ENCODE results near the gene NXPH4. TPM values are rescaled to one million over a fixed set of nuclear protein-coding genes. Genes with fewer than 3 reads are reported as not detected.

The NXPH4 gene
- total RNA-seq, 4 donors from 2014 or later, result not detected

GRCh38 chr12:57175428-57176138, 41.0 kb upstream of the NXPH4 start:
- Histone ChIP-seq H3K4me3 (no peak overlapping the region), H3K9me3 (no peaks in the 10 kb centered on the region), H3K27me3 (no peaks in the 10 kb centered on the region), H3K27ac (replicated peaks in 1 of 4) (peak overlapping the region; percentile 5 to 59 (median 32)), H3K4me1 (peaks cover 0 to 27% (median 13%) of the 10 kb centered on the region in 4 donors), H3K36me3 (peaks cover 30 to 88% (median 84%) of the 10 kb centered on the region in 4 donors)
- intact Hi-C loops (cut with DNase I), result loop anchor here (2.0 kb wide), 1 partner anchor 49 kb away; no protein-coding TSS in a partner anchor
- 61% methylated on average over 15 of the region's 29 CpGs for WGBS
- TF ChIP-seq EP300 (IDR thresholded peaks at IDR 0.05), result no peak
- TF ChIP-seq CTCF (IDR thresholded peaks at IDR 0.05), result peak; percentile 70 to 78 (median 71)
- TF ChIP-seq POLR2AphosphoS5 (IDR thresholded peaks at IDR 0.05), result peak; percentile 28 to 45
- peak; percentile 94 for DNase-seq (ENCODE audit: extremely low spot score)

- TF ChIP-seq POLR2A (IDR thresholded peaks at IDR 0.05; ENCODE audit: low read depth) (no peak), POLR2AphosphoS5 (IDR thresholded peaks at IDR 0.05) (no peak), CTCF (IDR thresholded peaks at IDR 0.05) (no peak), EP300 (IDR thresholded peaks at IDR 0.05) (no peak)
- H3K27me3 ChIP-seq, result no peaks in the 10 kb centered on the region
- peaks cover 0 to 22% (median 13%) of the 10 kb centered on the region in 4 donors for H3K4me1 ChIP-seq
- WGBS, result 88% methylated on average over 5 of the region's 9 CpGs
- no peaks in the 10 kb centered on the region for H3K9me3 ChIP-seq
- peak overlapping the region in 1 of 4 donors; percentile 5 for H3K27ac ChIP-seq (replicated peaks in 1 of 4)
- no peak for DNase-seq (ENCODE audit: extremely low spot score)
- no peak overlapping the region for H3K4me3 ChIP-seq
- H3K36me3 ChIP-seq, result peaks cover 32 to 88% (median 84%) of the 10 kb centered on the region in 4 donors
- intact Hi-C loops (cut with DNase I), result no loop called here
These were observed 40.5 kb upstream of the NXPH4 start for GRCh38 chr12:57176139-57176477.

GRCh38 chr12:57176846-57177245, 39.7 kb upstream of the NXPH4 start:
- no peak for DNase-seq (ENCODE audit: extremely low spot score)
- Histone ChIP-seq H3K27me3 (no peaks in the 10 kb centered on the region), H3K4me3 (no peak overlapping the region), H3K36me3 (peaks cover 32 to 94% (median 89%) of the 10 kb centered on the region in 4 donors), H3K9me3 (no peaks in the 10 kb centered on the region), H3K4me1 (peaks cover 0 to 15% (median 9%) of the 10 kb centered on the region in 4 donors), H3K27ac (replicated peaks in 1 of 4) (no peak overlapping the region)
- intact Hi-C loops (cut with DNase I), result no loop called here
- WGBS, result 83% methylated on average over 8 of the region's 9 CpGs
- no peak for TF ChIP-seq POLR2AphosphoS5 (IDR thresholded peaks at IDR 0.05)
- TF ChIP-seq EP300 (IDR thresholded peaks at IDR 0.05), result no peak
- no peak for TF ChIP-seq POLR2A (IDR thresholded peaks at IDR 0.05; ENCODE audit: low read depth)
- no peak for TF ChIP-seq CTCF (IDR thresholded peaks at IDR 0.05)

GRCh38 chr12:57177354-57177753, 39.2 kb upstream of the NXPH4 start:
- H3K4me3 ChIP-seq, result no peak overlapping the region
- no peaks in the 10 kb centered on the region for H3K27me3 ChIP-seq
- H3K27ac ChIP-seq (replicated peaks in 1 of 4), result no peak overlapping the region
- TF ChIP-seq POLR2AphosphoS5 (IDR thresholded peaks at IDR 0.05) (no peak), POLR2A (IDR thresholded peaks at IDR 0.05; ENCODE audit: low read depth) (no peak), EP300 (IDR thresholded peaks at IDR 0.05) (no peak), CTCF (IDR thresholded peaks at IDR 0.05) (no peak)
- H3K4me1 ChIP-seq, result peaks cover 0 to 15% (median 9%) of the 10 kb centered on the region in 4 donors
- H3K9me3 ChIP-seq, result no peaks in the 10 kb centered on the region
- WGBS, result 93% methylated on average over 16 of the region's 16 CpGs
- intact Hi-C loops (cut with DNase I), result no loop called here
- DNase-seq (ENCODE audit: extremely low spot score), result no peak
- peaks cover 32 to 97% (median 89%) of the 10 kb centered on the region in 4 donors for H3K36me3 ChIP-seq

All from esophagus muscularis mucosa (tissue), 4 donors.